GM12873 (cell line): ENCODE measurements around the gene FIS1.

Source experiments
- TF ChIP-seq, protein P1 (sequence below): IDR thresholded peaks from 2 replicates; pipeline ENCODE4 v1.5.1; 2012; ENCODE audit warnings: low read depth, mild to moderate bottlenecking, moderate library complexity, low read length, control low read depth; ENCODE audit not compliant: insufficient read depth; ENCODE audit errors: missing control alignments

The FIS1 gene

DNA sequence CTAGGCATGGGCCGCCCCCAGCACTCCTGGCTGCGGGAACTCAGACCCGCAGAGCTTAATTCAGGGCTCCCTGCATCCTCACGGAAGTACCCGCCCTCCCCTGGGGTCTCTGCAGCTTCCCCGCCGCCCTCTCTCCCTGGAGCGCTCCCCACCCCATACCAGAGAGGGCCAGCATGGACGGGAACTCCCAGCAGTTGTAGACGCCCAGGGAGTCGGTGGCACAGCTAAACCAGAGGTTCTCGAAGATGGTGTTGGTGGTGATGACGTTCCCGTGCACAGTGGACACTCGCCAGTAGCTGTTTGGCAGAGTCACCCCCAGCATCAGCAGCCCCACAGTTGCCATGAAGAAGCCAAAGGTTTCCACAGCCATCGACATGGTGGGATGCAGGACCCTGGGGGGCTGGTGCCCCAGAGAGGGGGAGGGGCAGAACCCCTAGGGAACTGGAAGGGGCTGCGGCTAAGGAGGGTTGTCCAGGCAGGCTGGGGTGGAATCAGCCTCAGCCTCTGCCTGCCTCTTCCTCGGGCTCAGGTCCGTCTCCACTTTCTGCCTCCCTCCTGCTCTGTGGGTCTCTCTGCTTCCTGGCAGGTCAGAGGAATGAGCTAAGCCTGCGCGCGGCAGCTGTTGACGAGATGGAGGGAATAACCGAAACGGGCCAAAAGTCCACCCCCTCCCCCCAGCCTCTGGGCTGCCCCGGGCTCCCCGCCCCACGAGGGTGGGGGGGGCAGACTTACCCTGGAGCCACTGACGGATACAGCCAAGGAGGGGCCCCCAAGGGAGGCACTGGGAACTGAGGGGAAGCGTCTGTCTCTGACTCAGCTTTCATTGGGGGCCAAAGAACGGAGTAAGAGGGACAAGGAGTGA is 7.4 kb downstream of the FIS1 start, which contains the start of gene CLDN15:
TSS of gene CLDN15 (minus strand) at position 597 of the 862 bp plus-strand sequence. CDS start at position 376, 221 bp downstream.
- TF ChIP-seq, protein P1, sequence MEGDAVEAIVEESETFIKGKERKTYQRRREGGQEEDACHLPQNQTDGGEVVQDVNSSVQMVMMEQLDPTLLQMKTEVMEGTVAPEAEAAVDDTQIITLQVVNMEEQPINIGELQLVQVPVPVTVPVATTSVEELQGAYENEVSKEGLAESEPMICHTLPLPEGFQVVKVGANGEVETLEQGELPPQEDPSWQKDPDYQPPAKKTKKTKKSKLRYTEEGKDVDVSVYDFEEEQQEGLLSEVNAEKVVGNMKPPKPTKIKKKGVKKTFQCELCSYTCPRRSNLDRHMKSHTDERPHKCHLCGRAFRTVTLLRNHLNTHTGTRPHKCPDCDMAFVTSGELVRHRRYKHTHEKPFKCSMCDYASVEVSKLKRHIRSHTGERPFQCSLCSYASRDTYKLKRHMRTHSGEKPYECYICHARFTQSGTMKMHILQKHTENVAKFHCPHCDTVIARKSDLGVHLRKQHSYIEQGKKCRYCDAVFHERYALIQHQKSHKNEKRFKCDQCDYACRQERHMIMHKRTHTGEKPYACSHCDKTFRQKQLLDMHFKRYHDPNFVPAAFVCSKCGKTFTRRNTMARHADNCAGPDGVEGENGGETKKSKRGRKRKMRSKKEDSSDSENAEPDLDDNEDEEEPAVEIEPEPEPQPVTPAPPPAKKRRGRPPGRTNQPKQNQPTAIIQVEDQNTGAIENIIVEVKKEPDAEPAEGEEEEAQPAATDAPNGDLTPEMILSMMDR: no peak

GRCh38 chr7:101236292-101236835 is 8.5 kb downstream of the FIS1 start:
- TF ChIP-seq, protein P1: no peak

DNA sequence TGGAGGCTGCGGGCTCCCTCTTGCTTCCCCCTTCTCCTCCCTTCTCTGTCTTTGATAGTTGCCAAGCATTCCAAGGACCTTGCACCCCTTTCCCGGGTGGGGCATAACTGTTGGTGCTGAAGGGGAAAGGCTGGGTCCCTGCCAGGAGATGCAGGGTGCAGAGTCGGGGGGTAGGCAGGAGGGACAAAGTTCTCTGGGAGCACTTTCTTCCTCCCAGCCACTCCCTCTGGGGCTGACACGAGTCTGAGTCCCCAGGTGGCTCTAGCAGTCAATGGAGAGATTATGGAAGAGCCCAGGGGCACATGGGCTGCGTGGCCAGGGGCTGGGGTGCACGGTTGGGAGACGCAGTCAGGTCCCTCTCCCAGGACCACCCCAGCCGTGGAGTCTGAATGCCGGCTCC is 9.4 kb downstream of the FIS1 start:
- TF ChIP-seq, protein P1: no peak

- TF ChIP-seq, protein P1: peak; percentile 37
Observed at GRCh38 chr7:101235050-101235449, 9.8 kb downstream of the FIS1 start.

DNA sequence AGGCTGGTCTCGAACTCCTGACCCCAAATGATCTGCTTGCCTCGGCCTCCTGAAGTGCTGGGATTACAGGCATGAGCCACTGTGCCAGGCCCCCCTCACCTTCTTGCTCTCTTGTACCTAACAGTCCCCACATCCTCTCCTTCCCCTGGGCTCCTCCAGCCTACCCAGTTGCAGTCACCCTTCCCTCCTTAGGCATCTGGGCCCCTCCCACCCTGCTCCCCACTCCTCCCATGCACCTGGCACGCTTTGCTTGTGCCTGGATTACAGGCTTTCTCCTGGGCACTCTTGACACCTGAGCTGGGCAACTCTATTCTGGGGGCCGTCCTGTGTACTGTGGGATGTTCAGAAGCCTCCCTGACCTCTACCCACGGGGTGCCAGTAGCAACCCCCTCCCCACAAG is 10.2 kb downstream of the FIS1 start:
- TF ChIP-seq, protein P1: no peak

DNA sequence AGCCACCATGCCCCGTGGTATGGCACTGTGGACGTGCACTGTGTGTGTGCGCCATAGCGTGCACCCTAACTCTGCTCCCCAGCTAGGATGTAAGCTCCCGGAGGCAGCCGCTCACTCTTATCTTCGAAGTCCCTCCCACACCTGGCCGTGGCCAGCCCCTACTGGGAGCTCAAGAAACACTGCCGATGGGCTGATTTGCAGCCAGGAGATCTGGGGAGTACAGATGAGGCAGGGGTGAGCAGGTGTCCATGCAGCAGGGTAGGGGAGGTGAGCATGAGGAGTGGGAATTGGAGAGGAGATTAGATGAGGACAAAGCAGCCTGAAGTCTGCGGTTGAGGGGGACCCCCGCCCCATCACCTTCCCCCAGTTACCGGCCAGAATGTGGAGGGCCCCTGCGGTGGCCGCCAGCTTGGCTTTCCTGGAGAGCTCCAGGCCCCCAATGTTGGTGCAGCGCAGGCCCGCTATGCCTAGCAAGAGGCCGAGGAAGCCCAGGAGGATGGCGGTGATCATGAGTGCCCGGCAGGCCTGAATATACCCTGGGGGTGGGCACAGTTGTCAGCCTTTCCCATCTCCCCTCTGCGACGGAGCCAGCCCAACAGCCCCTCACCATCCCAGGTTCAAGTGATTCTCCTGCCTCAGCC is 10.9 kb downstream of the FIS1 start:
- TF ChIP-seq, protein P1: no peak

GRCh38 chr7:101232141-101232850 is 12.6 kb downstream of the FIS1 start:
- TF ChIP-seq, protein P1: no peak
